OCI-LY7 (cell line): ENCODE data around the gene SLC1A3.

Source experiments
- EZH2phosphoT487 ChIP-seq: fragments of 200-600 bp; sonication (generic); IDR thresholded peaks from 2 replicates; pipeline ENCODE4 v1.6.1; 2018; ENCODE audit warnings: low read depth, borderline replicate concordance, mild to moderate bottlenecking, mixed run types, antibody characterized with exemption, low read length, moderate library complexity, mixed read lengths
- TF ChIP-seq, protein P1 (sequence below): fragments of 200-600 bp; sonication (generic); conservative IDR thresholded peaks from 2 replicates; pipeline ENCODE4 v1.5.1; 2014; ENCODE audit warnings: mild to moderate bottlenecking, antibody characterized with exemption, low read length, moderate library complexity, mixed read lengths

- TF ChIP-seq, protein P1, sequence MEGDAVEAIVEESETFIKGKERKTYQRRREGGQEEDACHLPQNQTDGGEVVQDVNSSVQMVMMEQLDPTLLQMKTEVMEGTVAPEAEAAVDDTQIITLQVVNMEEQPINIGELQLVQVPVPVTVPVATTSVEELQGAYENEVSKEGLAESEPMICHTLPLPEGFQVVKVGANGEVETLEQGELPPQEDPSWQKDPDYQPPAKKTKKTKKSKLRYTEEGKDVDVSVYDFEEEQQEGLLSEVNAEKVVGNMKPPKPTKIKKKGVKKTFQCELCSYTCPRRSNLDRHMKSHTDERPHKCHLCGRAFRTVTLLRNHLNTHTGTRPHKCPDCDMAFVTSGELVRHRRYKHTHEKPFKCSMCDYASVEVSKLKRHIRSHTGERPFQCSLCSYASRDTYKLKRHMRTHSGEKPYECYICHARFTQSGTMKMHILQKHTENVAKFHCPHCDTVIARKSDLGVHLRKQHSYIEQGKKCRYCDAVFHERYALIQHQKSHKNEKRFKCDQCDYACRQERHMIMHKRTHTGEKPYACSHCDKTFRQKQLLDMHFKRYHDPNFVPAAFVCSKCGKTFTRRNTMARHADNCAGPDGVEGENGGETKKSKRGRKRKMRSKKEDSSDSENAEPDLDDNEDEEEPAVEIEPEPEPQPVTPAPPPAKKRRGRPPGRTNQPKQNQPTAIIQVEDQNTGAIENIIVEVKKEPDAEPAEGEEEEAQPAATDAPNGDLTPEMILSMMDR, result no peak
- no peak for TF ChIP-seq EZH2phosphoT487
Measured at GRCh38 chr5:36571401-36572042, 34.9 kb upstream of the SLC1A3 start.
